Measurements from ENCODE around the gene AHRR.

DNA sequence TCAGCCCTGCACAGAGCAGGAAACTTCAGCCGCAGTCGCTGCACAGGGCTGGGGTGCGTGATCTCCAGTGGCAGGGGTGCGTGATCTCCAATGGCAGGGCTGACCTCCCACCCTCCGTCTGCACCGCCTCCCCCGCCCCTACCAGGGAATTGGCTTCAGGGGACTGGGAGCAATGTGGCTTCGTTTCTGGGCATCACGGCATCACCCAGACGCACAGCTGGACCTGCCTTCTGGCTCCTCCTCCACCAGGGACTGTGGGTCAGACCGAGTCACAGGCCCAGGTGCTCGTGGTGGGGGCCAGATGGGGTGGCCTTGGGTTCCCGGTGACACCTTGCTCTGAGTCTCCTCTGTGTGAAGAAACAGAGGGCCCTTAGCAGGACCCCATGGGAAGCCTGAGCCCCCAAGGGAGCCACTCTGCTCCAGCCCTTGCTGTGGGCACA lies 51.1 kb downstream of the AHRR start:
- no peak for TF ChIP-seq POLR2A (IDR thresholded peaks at IDR 0.05)
- TF ChIP-seq, protein P1, sequence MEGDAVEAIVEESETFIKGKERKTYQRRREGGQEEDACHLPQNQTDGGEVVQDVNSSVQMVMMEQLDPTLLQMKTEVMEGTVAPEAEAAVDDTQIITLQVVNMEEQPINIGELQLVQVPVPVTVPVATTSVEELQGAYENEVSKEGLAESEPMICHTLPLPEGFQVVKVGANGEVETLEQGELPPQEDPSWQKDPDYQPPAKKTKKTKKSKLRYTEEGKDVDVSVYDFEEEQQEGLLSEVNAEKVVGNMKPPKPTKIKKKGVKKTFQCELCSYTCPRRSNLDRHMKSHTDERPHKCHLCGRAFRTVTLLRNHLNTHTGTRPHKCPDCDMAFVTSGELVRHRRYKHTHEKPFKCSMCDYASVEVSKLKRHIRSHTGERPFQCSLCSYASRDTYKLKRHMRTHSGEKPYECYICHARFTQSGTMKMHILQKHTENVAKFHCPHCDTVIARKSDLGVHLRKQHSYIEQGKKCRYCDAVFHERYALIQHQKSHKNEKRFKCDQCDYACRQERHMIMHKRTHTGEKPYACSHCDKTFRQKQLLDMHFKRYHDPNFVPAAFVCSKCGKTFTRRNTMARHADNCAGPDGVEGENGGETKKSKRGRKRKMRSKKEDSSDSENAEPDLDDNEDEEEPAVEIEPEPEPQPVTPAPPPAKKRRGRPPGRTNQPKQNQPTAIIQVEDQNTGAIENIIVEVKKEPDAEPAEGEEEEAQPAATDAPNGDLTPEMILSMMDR (IDR thresholded peaks at IDR 0.05): no peak
